Measurements from ENCODE around the gene RND3. TPM values are rescaled to one million over a fixed set of nuclear protein-coding genes. Genes with fewer than 3 reads are reported as not detected.

RND3 gene
- 21.0 TPM for polyA plus RNA-seq (2013, experiment 1 of 4)
- polyA plus RNA-seq (2013, experiment 2 of 4): 15.2 TPM
- 18.2 TPM for polyA plus RNA-seq (2013, experiment 3 of 4)
- polyA plus RNA-seq (2013, experiment 4 of 4): 17.8 TPM

GRCh38 chr2:150487537-150488429, at the start of gene RND3:
Gene RND3 (minus strand): TSS chr2:150487667. CDS start chr2:150487417, 250 bp downstream.
- Histone ChIP-seq H3K36me3 (ENCODE audit: control insufficient read depth, insufficient read depth, low read length) (no peaks in the 10 kb centered on the region), H3K27ac (ENCODE audit: insufficient read depth, low read depth, low read length, poor library complexity, severe bottlenecking) (no peak within 1 kb of the TSS), H3K9me3 (ENCODE audit: control insufficient read depth, low read length) (no peaks in the 10 kb centered on the region), H3K4me3 (ENCODE audit: insufficient read depth, low read depth, low read length) (peak within 1 kb of the TSS; percentile 69), H3K27me3 (ENCODE audit: control insufficient read depth, insufficient read depth, low read length, poor library complexity, severe bottlenecking) (peaks cover 16% of the 10 kb centered on the region), H3K4me1 (ENCODE audit: control insufficient read depth, insufficient read depth, low read length) (peaks cover 14% of the 10 kb centered on the region)
- WGBS, 2 experiments: 12 to 14% methylated on average over 24 of the region's 24 CpGs

DNA sequence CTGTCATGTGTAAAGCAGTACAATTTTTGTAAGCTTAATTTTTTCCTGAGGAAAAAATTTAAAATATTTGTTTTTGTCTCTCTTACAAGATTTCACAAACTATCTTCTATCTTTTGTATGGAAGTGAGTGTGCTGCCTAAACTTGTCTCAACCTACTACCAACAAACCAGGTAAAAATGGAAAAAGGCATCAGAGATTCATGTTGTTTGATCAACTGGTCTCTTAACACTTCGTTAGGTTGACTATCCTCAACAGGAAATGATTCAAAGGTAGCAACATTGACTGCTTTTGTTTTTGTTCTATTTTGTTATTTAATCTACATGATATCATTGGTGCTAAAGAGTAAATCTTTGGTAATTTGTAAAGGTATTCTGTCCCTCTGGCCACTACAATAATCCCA, 47.7 kb upstream of the RND3 start:
- Histone ChIP-seq H3K4me1 (ENCODE audit: control insufficient read depth, insufficient read depth, low read length) (no peaks in the 10 kb centered on the region), H3K4me3 (ENCODE audit: insufficient read depth, low read depth, low read length) (no peak overlapping the region), H3K36me3 (ENCODE audit: control insufficient read depth, insufficient read depth, low read length) (no peaks in the 10 kb centered on the region), H3K27ac (ENCODE audit: insufficient read depth, low read depth, low read length, poor library complexity, severe bottlenecking) (no peak overlapping the region), H3K9me3 (ENCODE audit: control insufficient read depth, low read length) (peaks cover 2% of the 10 kb centered on the region), H3K27me3 (ENCODE audit: control insufficient read depth, insufficient read depth, low read length, poor library complexity, severe bottlenecking) (no peaks in the 10 kb centered on the region)
- WGBS, 2 experiments: 100% methylated on average over 1 of the region's 1 CpG

GRCh38 chr2:150532879-150533278, 45.4 kb upstream of the RND3 start:
- Histone ChIP-seq H3K36me3 (ENCODE audit: control insufficient read depth, insufficient read depth, low read length) (no peaks in the 10 kb centered on the region), H3K4me3 (ENCODE audit: insufficient read depth, low read depth, low read length) (no peak overlapping the region), H3K4me1 (ENCODE audit: control insufficient read depth, insufficient read depth, low read length) (no peaks in the 10 kb centered on the region), H3K27ac (ENCODE audit: insufficient read depth, low read depth, low read length, poor library complexity, severe bottlenecking) (no peak overlapping the region), H3K27me3 (ENCODE audit: control insufficient read depth, insufficient read depth, low read length, poor library complexity, severe bottlenecking) (no peaks in the 10 kb centered on the region), H3K9me3 (ENCODE audit: control insufficient read depth, low read length) (peaks cover 2% of the 10 kb centered on the region)
- 93 to 100% methylated on average over 1 of the region's 1 CpG for WGBS, 2 experiments

- no peak overlapping the region for H3K4me3 ChIP-seq (ENCODE audit: insufficient read depth, low read depth, low read length)
- H3K9me3 ChIP-seq (ENCODE audit: control insufficient read depth, low read length): peaks cover 2% of the 10 kb centered on the region
- no peak overlapping the region for H3K27ac ChIP-seq (ENCODE audit: insufficient read depth, low read depth, low read length, poor library complexity, severe bottlenecking)
- H3K4me1 ChIP-seq (ENCODE audit: control insufficient read depth, insufficient read depth, low read length): no peaks in the 10 kb centered on the region
- H3K27me3 ChIP-seq (ENCODE audit: control insufficient read depth, insufficient read depth, low read length, poor library complexity, severe bottlenecking): no peaks in the 10 kb centered on the region
- 87 to 96% methylated on average over 2 to 5 of the region's 5 CpGs for WGBS, 2 experiments
- H3K36me3 ChIP-seq (ENCODE audit: control insufficient read depth, insufficient read depth, low read length): no peaks in the 10 kb centered on the region
Observed at GRCh38 chr2:150532020-150532419, 44.6 kb upstream of the RND3 start.

GRCh38 chr2:150531591-150531990, 44.1 kb upstream of the RND3 start:
- H3K36me3 ChIP-seq (ENCODE audit: control insufficient read depth, insufficient read depth, low read length): no peaks in the 10 kb centered on the region
- peaks cover 2% of the 10 kb centered on the region for H3K9me3 ChIP-seq (ENCODE audit: control insufficient read depth, low read length)
- no peaks in the 10 kb centered on the region for H3K4me1 ChIP-seq (ENCODE audit: control insufficient read depth, insufficient read depth, low read length)
- H3K4me3 ChIP-seq (ENCODE audit: insufficient read depth, low read depth, low read length): no peak overlapping the region
- WGBS, 2 experiments: 86 to 94% methylated on average over 1 to 2 of the region's 2 CpGs
- no peak overlapping the region for H3K27ac ChIP-seq (ENCODE audit: insufficient read depth, low read depth, low read length, poor library complexity, severe bottlenecking)
- no peaks in the 10 kb centered on the region for H3K27me3 ChIP-seq (ENCODE audit: control insufficient read depth, insufficient read depth, low read length, poor library complexity, severe bottlenecking)

- Histone ChIP-seq H3K4me1 (ENCODE audit: control insufficient read depth, insufficient read depth, low read length) (no peaks in the 10 kb centered on the region), H3K27ac (ENCODE audit: insufficient read depth, low read depth, low read length, poor library complexity, severe bottlenecking) (no peak overlapping the region), H3K9me3 (ENCODE audit: control insufficient read depth, low read length) (no peaks in the 10 kb centered on the region), H3K36me3 (ENCODE audit: control insufficient read depth, insufficient read depth, low read length) (no peaks in the 10 kb centered on the region), H3K4me3 (ENCODE audit: insufficient read depth, low read depth, low read length) (no peak overlapping the region), H3K27me3 (ENCODE audit: control insufficient read depth, insufficient read depth, low read length, poor library complexity, severe bottlenecking) (no peaks in the 10 kb centered on the region)
- WGBS, 2 experiments: no CpG with 5 or more reads among the region's 1 CpG
Observed at GRCh38 chr2:150530168-150530567, 42.7 kb upstream of the RND3 start.

DNA sequence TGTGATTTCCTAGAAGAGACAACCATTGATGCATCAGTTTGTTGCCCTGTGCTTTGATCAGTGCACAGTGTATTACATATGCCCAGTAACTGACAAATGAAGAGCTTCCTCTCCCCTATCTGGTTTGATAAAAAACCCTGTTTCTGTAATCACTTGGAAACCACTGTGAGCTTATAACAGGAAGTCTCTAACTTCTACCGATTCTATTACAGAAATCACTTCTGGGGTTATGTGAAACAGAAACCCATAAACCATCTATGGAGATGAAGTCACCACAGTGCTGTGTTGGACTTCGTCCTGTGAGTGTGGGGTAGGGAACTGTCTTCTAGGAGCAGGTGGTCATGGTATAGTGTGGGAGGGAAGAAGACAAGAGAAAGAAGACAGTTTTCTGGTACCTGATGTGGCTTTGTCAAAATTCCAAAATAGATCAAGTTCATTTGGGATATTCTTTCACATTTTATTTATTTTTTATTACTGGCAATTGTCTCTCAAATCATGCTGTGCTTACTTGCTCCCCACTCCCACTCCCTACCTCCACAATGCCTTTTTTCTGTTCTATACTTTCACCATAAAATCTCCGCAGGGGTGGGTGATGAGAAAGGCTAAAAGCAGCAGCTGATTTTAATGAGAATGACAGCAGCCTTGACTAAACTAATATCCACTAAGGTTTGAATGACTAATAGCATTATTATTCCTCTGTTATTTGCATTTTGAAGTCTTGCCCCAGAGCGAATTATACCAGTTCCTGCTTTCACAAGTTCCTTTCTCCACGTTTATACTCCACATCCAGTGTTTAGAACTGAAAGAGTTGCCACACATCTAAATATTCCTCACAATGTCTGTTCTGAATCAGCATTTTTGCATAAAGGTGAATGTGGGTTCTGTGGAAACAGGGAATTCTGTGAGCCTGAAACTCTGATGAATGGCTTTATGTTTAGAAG, 41.7 kb upstream of the RND3 start:
- no peak overlapping the region for H3K27ac ChIP-seq (ENCODE audit: insufficient read depth, low read depth, low read length, poor library complexity, severe bottlenecking)
- H3K4me1 ChIP-seq (ENCODE audit: control insufficient read depth, insufficient read depth, low read length): no peaks in the 10 kb centered on the region
- WGBS, 2 experiments: 50 to 57% methylated on average over 4 to 5 of the region's 5 CpGs

GRCh38 chr2:150526827-150527226, 39.4 kb upstream of the RND3 start:
- Histone ChIP-seq H3K9me3 (ENCODE audit: control insufficient read depth, low read length) (no peaks in the 10 kb centered on the region), H3K4me3 (ENCODE audit: insufficient read depth, low read depth, low read length) (no peak overlapping the region), H3K36me3 (ENCODE audit: control insufficient read depth, insufficient read depth, low read length) (no peaks in the 10 kb centered on the region), H3K27me3 (ENCODE audit: control insufficient read depth, insufficient read depth, low read length, poor library complexity, severe bottlenecking) (no peaks in the 10 kb centered on the region), H3K4me1 (ENCODE audit: control insufficient read depth, insufficient read depth, low read length) (no peaks in the 10 kb centered on the region), H3K27ac (ENCODE audit: insufficient read depth, low read depth, low read length, poor library complexity, severe bottlenecking) (no peak overlapping the region)

More for the DNA sequence above, 41.7 kb upstream of the RND3 start:
- H3K27me3 ChIP-seq (ENCODE audit: control insufficient read depth, insufficient read depth, low read length, poor library complexity, severe bottlenecking): no peaks in the 10 kb centered on the region
- H3K36me3 ChIP-seq (ENCODE audit: control insufficient read depth, insufficient read depth, low read length): no peaks in the 10 kb centered on the region
- H3K9me3 ChIP-seq (ENCODE audit: control insufficient read depth, low read length): no peaks in the 10 kb centered on the region
- H3K4me3 ChIP-seq (ENCODE audit: insufficient read depth, low read depth, low read length): no peak overlapping the region

DNA sequence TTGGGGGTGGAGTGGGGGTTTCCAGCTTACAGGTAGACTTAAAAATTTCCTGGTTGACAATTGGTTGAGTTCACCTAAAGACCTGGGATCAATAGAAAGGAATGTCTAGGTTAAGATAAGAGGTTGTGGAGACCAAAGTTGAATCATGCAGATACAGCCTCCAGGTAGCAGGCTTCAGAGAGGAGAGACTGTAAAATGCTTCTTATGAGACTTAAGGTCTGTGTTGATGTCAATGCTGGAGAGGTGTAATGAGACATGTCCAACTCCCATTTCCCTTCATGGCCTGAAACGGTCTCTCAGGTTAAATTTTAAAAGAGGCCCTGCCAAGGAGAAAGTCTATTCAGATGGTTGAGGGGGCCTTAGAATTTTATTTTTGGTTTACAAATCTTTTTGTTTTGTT, 38.5 kb upstream of the RND3 start:
- no peak overlapping the region for H3K4me3 ChIP-seq (ENCODE audit: insufficient read depth, low read depth, low read length)
- H3K4me1 ChIP-seq (ENCODE audit: control insufficient read depth, insufficient read depth, low read length): no peaks in the 10 kb centered on the region
- no peaks in the 10 kb centered on the region for H3K36me3 ChIP-seq (ENCODE audit: control insufficient read depth, insufficient read depth, low read length)
- WGBS, 2 experiments: 96 to 100% methylated on average over 1 of the region's 1 CpG
- no peaks in the 10 kb centered on the region for H3K9me3 ChIP-seq (ENCODE audit: control insufficient read depth, low read length)
- no peak overlapping the region for H3K27ac ChIP-seq (ENCODE audit: insufficient read depth, low read depth, low read length, poor library complexity, severe bottlenecking)
- H3K27me3 ChIP-seq (ENCODE audit: control insufficient read depth, insufficient read depth, low read length, poor library complexity, severe bottlenecking): no peaks in the 10 kb centered on the region

DNA sequence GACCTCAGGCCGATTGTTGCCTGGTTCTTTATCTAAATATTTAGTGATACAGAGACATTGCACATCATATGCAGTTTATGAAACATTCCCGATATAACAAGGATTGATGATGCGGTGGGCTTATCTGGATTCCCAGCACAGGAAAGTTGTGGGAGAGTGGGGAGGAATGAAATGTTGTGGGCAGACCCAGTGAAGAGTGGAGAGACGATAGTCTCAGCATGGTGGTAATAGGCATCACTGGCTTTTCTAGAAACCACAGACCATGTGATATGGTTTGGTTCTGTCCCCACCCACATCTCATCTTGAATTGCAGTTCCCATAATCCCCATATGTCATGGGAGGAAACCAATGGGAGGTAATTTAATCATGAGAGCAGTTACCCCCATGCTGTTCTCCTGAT, 34.8 kb upstream of the RND3 start:
- no peak overlapping the region for H3K4me3 ChIP-seq (ENCODE audit: insufficient read depth, low read depth, low read length)
- no peaks in the 10 kb centered on the region for H3K36me3 ChIP-seq (ENCODE audit: control insufficient read depth, insufficient read depth, low read length)
- WGBS, 2 experiments: 94 to 100% methylated on average over 4 of the region's 4 CpGs
- H3K4me1 ChIP-seq (ENCODE audit: control insufficient read depth, insufficient read depth, low read length): no peaks in the 10 kb centered on the region
- no peaks in the 10 kb centered on the region for H3K27me3 ChIP-seq (ENCODE audit: control insufficient read depth, insufficient read depth, low read length, poor library complexity, severe bottlenecking)
- H3K27ac ChIP-seq (ENCODE audit: insufficient read depth, low read depth, low read length, poor library complexity, severe bottlenecking): no peak overlapping the region
- no peaks in the 10 kb centered on the region for H3K9me3 ChIP-seq (ENCODE audit: control insufficient read depth, low read length)
